ENCODE measurements around the gene LAMC2.

Gene LAMC2

GRCh38 chr1:183150445-183150844 is 35.6 kb upstream of the LAMC2 start:
- H3K9ac ChIP-seq (ENCODE audit: low read depth, low read length), result no peak overlapping the region
- H3K27me3 ChIP-seq (ENCODE audit: control insufficient read depth, insufficient read depth, low read length), result no peaks in the 10 kb centered on the region
- no peak overlapping the region for H3K4me3 ChIP-seq (ENCODE audit: low read depth, low read length)
- H3K9me3 ChIP-seq (ENCODE audit: control insufficient read depth, insufficient read depth, low read length), result no peaks in the 10 kb centered on the region
- no peaks in the 10 kb centered on the region for H3K36me3 ChIP-seq (ENCODE audit: control insufficient read depth, insufficient read depth, low read length)
- no peaks in the 10 kb centered on the region for H3K4me1 ChIP-seq (ENCODE audit: control insufficient read depth, insufficient read depth, low read length)

GRCh38 chr1:183152180-183152579 is 33.9 kb upstream of the LAMC2 start:
- no peak overlapping the region for H3K4me3 ChIP-seq (ENCODE audit: low read depth, low read length)
- H3K27me3 ChIP-seq (ENCODE audit: control insufficient read depth, insufficient read depth, low read length), result no peaks in the 10 kb centered on the region
- no peaks in the 10 kb centered on the region for H3K9me3 ChIP-seq (ENCODE audit: control insufficient read depth, insufficient read depth, low read length)
- H3K4me1 ChIP-seq (ENCODE audit: control insufficient read depth, insufficient read depth, low read length), result no peaks in the 10 kb centered on the region
- H3K36me3 ChIP-seq (ENCODE audit: control insufficient read depth, insufficient read depth, low read length), result no peaks in the 10 kb centered on the region
- no peak overlapping the region for H3K9ac ChIP-seq (ENCODE audit: low read depth, low read length)

GRCh38 chr1:183155939-183156338 is 30.1 kb upstream of the LAMC2 start:
- H3K27me3 ChIP-seq (ENCODE audit: control insufficient read depth, insufficient read depth, low read length), result no peaks in the 10 kb centered on the region
- no peak overlapping the region for H3K9ac ChIP-seq (ENCODE audit: low read depth, low read length)
- H3K36me3 ChIP-seq (ENCODE audit: control insufficient read depth, insufficient read depth, low read length), result no peaks in the 10 kb centered on the region
- H3K4me1 ChIP-seq (ENCODE audit: control insufficient read depth, insufficient read depth, low read length), result no peaks in the 10 kb centered on the region
- no peak overlapping the region for H3K4me3 ChIP-seq (ENCODE audit: low read depth, low read length)
- H3K9me3 ChIP-seq (ENCODE audit: control insufficient read depth, insufficient read depth, low read length), result no peaks in the 10 kb centered on the region

- no peak overlapping the region for H3K4me3 ChIP-seq (ENCODE audit: low read depth, low read length)
- no peaks in the 10 kb centered on the region for H3K36me3 ChIP-seq (ENCODE audit: control insufficient read depth, insufficient read depth, low read length)
- H3K27me3 ChIP-seq (ENCODE audit: control insufficient read depth, insufficient read depth, low read length), result no peaks in the 10 kb centered on the region
- H3K4me1 ChIP-seq (ENCODE audit: control insufficient read depth, insufficient read depth, low read length), result peaks cover 1% of the 10 kb centered on the region
- H3K9ac ChIP-seq (ENCODE audit: low read depth, low read length), result no peak overlapping the region
- no peaks in the 10 kb centered on the region for H3K9me3 ChIP-seq (ENCODE audit: control insufficient read depth, insufficient read depth, low read length)
Observed at GRCh38 chr1:183159960-183160359, 26.1 kb upstream of the LAMC2 start.

GRCh38 chr1:183161391-183161790 is 24.7 kb upstream of the LAMC2 start:
- H3K4me1 ChIP-seq (ENCODE audit: control insufficient read depth, insufficient read depth, low read length), result peaks cover 4% of the 10 kb centered on the region
- no peaks in the 10 kb centered on the region for H3K9me3 ChIP-seq (ENCODE audit: control insufficient read depth, insufficient read depth, low read length)
- no peak overlapping the region for H3K4me3 ChIP-seq (ENCODE audit: low read depth, low read length)
- no peaks in the 10 kb centered on the region for H3K27me3 ChIP-seq (ENCODE audit: control insufficient read depth, insufficient read depth, low read length)
- no peak overlapping the region for H3K9ac ChIP-seq (ENCODE audit: low read depth, low read length)
- no peaks in the 10 kb centered on the region for H3K36me3 ChIP-seq (ENCODE audit: control insufficient read depth, insufficient read depth, low read length)

- Histone ChIP-seq H3K36me3 (ENCODE audit: control insufficient read depth, insufficient read depth, low read length) (no peaks in the 10 kb centered on the region), H3K9ac (ENCODE audit: low read depth, low read length) (no peak overlapping the region), H3K4me1 (ENCODE audit: control insufficient read depth, insufficient read depth, low read length) (peaks cover 4% of the 10 kb centered on the region), H3K4me3 (ENCODE audit: low read depth, low read length) (no peak overlapping the region), H3K27me3 (ENCODE audit: control insufficient read depth, insufficient read depth, low read length) (no peaks in the 10 kb centered on the region), H3K9me3 (ENCODE audit: control insufficient read depth, insufficient read depth, low read length) (no peaks in the 10 kb centered on the region)
Observed at GRCh38 chr1:183163316-183163715, 22.7 kb upstream of the LAMC2 start.

- H3K27me3 ChIP-seq (ENCODE audit: control insufficient read depth, insufficient read depth, low read length), result no peaks in the 10 kb centered on the region
- H3K4me3 ChIP-seq (ENCODE audit: low read depth, low read length), result no peak overlapping the region
- H3K36me3 ChIP-seq (ENCODE audit: control insufficient read depth, insufficient read depth, low read length), result no peaks in the 10 kb centered on the region
- peaks cover 4% of the 10 kb centered on the region for H3K4me1 ChIP-seq (ENCODE audit: control insufficient read depth, insufficient read depth, low read length)
- H3K9me3 ChIP-seq (ENCODE audit: control insufficient read depth, insufficient read depth, low read length), result no peaks in the 10 kb centered on the region
- H3K9ac ChIP-seq (ENCODE audit: low read depth, low read length), result no peak overlapping the region
Observed at GRCh38 chr1:183164340-183164739, 21.7 kb upstream of the LAMC2 start.

- H3K4me1 ChIP-seq (ENCODE audit: control insufficient read depth, insufficient read depth, low read length), result peaks cover 4% of the 10 kb centered on the region
- no peaks in the 10 kb centered on the region for H3K9me3 ChIP-seq (ENCODE audit: control insufficient read depth, insufficient read depth, low read length)
- H3K9ac ChIP-seq (ENCODE audit: low read depth, low read length), result no peak overlapping the region
- no peak overlapping the region for H3K4me3 ChIP-seq (ENCODE audit: low read depth, low read length)
- H3K36me3 ChIP-seq (ENCODE audit: control insufficient read depth, insufficient read depth, low read length), result no peaks in the 10 kb centered on the region
- no peaks in the 10 kb centered on the region for H3K27me3 ChIP-seq (ENCODE audit: control insufficient read depth, insufficient read depth, low read length)
Observed at GRCh38 chr1:183164963-183165362, 21.1 kb upstream of the LAMC2 start.

- Histone ChIP-seq H3K9ac (ENCODE audit: low read depth, low read length) (no peak overlapping the region), H3K27me3 (ENCODE audit: control insufficient read depth, insufficient read depth, low read length) (no peaks in the 10 kb centered on the region), H3K4me3 (ENCODE audit: low read depth, low read length) (no peak overlapping the region), H3K4me1 (ENCODE audit: control insufficient read depth, insufficient read depth, low read length) (peaks cover 4% of the 10 kb centered on the region), H3K9me3 (ENCODE audit: control insufficient read depth, insufficient read depth, low read length) (no peaks in the 10 kb centered on the region), H3K36me3 (ENCODE audit: control insufficient read depth, insufficient read depth, low read length) (no peaks in the 10 kb centered on the region)
Observed at GRCh38 chr1:183165456-183165855, 20.6 kb upstream of the LAMC2 start.

GRCh38 chr1:183166454-183166853 is 19.6 kb upstream of the LAMC2 start:
- Histone ChIP-seq H3K4me3 (ENCODE audit: low read depth, low read length) (no peak overlapping the region), H3K9me3 (ENCODE audit: control insufficient read depth, insufficient read depth, low read length) (no peaks in the 10 kb centered on the region), H3K27me3 (ENCODE audit: control insufficient read depth, insufficient read depth, low read length) (no peaks in the 10 kb centered on the region), H3K4me1 (ENCODE audit: control insufficient read depth, insufficient read depth, low read length) (peaks cover 4% of the 10 kb centered on the region), H3K9ac (ENCODE audit: low read depth, low read length) (no peak overlapping the region), H3K36me3 (ENCODE audit: control insufficient read depth, insufficient read depth, low read length) (no peaks in the 10 kb centered on the region)

GRCh38 chr1:183167676-183168075 is 18.4 kb upstream of the LAMC2 start:
- H3K36me3 ChIP-seq (ENCODE audit: control insufficient read depth, insufficient read depth, low read length), result no peaks in the 10 kb centered on the region
- H3K4me1 ChIP-seq (ENCODE audit: control insufficient read depth, insufficient read depth, low read length), result peaks cover 4% of the 10 kb centered on the region
- H3K9me3 ChIP-seq (ENCODE audit: control insufficient read depth, insufficient read depth, low read length), result no peaks in the 10 kb centered on the region
- no peak overlapping the region for H3K9ac ChIP-seq (ENCODE audit: low read depth, low read length)
- no peak overlapping the region for H3K4me3 ChIP-seq (ENCODE audit: low read depth, low read length)
- no peaks in the 10 kb centered on the region for H3K27me3 ChIP-seq (ENCODE audit: control insufficient read depth, insufficient read depth, low read length)

GRCh38 chr1:183168308-183168707 is 17.8 kb upstream of the LAMC2 start:
- no peaks in the 10 kb centered on the region for H3K36me3 ChIP-seq (ENCODE audit: control insufficient read depth, insufficient read depth, low read length)
- H3K4me3 ChIP-seq (ENCODE audit: low read depth, low read length), result no peak overlapping the region
- H3K9ac ChIP-seq (ENCODE audit: low read depth, low read length), result no peak overlapping the region
- H3K27me3 ChIP-seq (ENCODE audit: control insufficient read depth, insufficient read depth, low read length), result no peaks in the 10 kb centered on the region
- H3K4me1 ChIP-seq (ENCODE audit: control insufficient read depth, insufficient read depth, low read length), result peaks cover 4% of the 10 kb centered on the region
- H3K9me3 ChIP-seq (ENCODE audit: control insufficient read depth, insufficient read depth, low read length), result no peaks in the 10 kb centered on the region

GRCh38 chr1:183173828-183174227 is 12.2 kb upstream of the LAMC2 start:
- no peaks in the 10 kb centered on the region for H3K9me3 ChIP-seq (ENCODE audit: control insufficient read depth, insufficient read depth, low read length)
- no peak overlapping the region for H3K4me3 ChIP-seq (ENCODE audit: low read depth, low read length)
- H3K4me1 ChIP-seq (ENCODE audit: control insufficient read depth, insufficient read depth, low read length), result peaks cover 4% of the 10 kb centered on the region
- no peaks in the 10 kb centered on the region for H3K36me3 ChIP-seq (ENCODE audit: control insufficient read depth, insufficient read depth, low read length)
- H3K9ac ChIP-seq (ENCODE audit: low read depth, low read length), result no peak overlapping the region
- no peaks in the 10 kb centered on the region for H3K27me3 ChIP-seq (ENCODE audit: control insufficient read depth, insufficient read depth, low read length)

All from iPS-15b (cell line).